Suprapubic skin (tissue), 4 donors: ENCODE measurements around the gene RBPJ. TPM values are rescaled to one million over a fixed set of nuclear protein-coding genes. Genes with fewer than 3 reads are reported as not detected.

ENCODE experiments used
- DNase-seq, 2 donors: peaks; one replicate each; pipeline ENCODE4 v3.0.0-alpha.2; 2019; ENCODE audit warnings: low spot score in 2 of 2
- H3K27ac ChIP-seq: fragments of 200-600 bp; sonication (generic); one replicate; pipeline ENCODE4 v1.5.1; 2019
- H3K27me3 ChIP-seq: fragments of 200-600 bp; sonication (generic); one replicate; pipeline ENCODE4 v1.5.1; 2019
- H3K36me3 ChIP-seq: fragments of 200-600 bp; sonication (generic); one replicate; pipeline ENCODE4 v1.5.1; 2019
- H3K4me1 ChIP-seq: fragments of 200-600 bp; sonication (generic); one replicate; pipeline ENCODE4 v1.5.1; 2019
- H3K4me3 ChIP-seq: fragments of 200-600 bp; sonication (generic); one replicate; pipeline ENCODE4 v1.5.1; 2019; ENCODE audit warnings: mild to moderate bottlenecking
- H3K9me3 ChIP-seq: fragments of 200-600 bp; sonication (generic); one replicate; pipeline ENCODE4 v1.5.1; 2019
- EP300 ChIP-seq: sonication (generic); formaldehyde crosslinking; IDR thresholded peaks from one replicate; pipeline ENCODE4 v1.6.1; 2017; ENCODE audit warnings: antibody characterized with exemption
- POLR2A ChIP-seq, 2 donors: fragments of 450-650 bp; IDR thresholded peaks; one replicate each; pipeline ENCODE4 v1.6.1; 2017; ENCODE audit warnings: antibody characterized with exemption in 2 of 2, mild to moderate bottlenecking in 2 of 2, moderate library complexity in 2 of 2
- POLR2AphosphoS5 ChIP-seq, 3 donors: sonication (generic); formaldehyde crosslinking; IDR thresholded peaks; one replicate each; pipeline ENCODE4 v1.6.1; 2017; ENCODE audit warnings: antibody characterized with exemption in 3 of 3
- WGBS: methylation state at CpG from one replicate; pipeline ENCODE4 v1.1.5; 2018; 5-methylcytosine and 5-hydroxymethylcytosine counted together
- total RNA-seq, 4 donors: library from RNA; depleted of rRNA; stranded (reverse); fragments of >200 nt; gene quantifications; one replicate each; pipeline ENCODE4 v1.1.0, GENCODE V29; 2016
- TF ChIP-seq, protein P1 (sequence below), 2 donors: fragments of 200-600 bp in 1 of 2; fragments of 450-650 bp in 1 of 2; sonication (generic) in 1 of 2; IDR thresholded peaks; one replicate each; pipeline ENCODE4 v1.5.1; 2016 to 2019; ENCODE audit warnings: antibody characterized with exemption in 2 of 2, mild to moderate bottlenecking in 1 of 2, moderate library complexity in 1 of 2

Gene RBPJ
- total RNA-seq, 4 donors from 2014 or later: 33.4 to 104 (median 46.1) TPM

DNA sequence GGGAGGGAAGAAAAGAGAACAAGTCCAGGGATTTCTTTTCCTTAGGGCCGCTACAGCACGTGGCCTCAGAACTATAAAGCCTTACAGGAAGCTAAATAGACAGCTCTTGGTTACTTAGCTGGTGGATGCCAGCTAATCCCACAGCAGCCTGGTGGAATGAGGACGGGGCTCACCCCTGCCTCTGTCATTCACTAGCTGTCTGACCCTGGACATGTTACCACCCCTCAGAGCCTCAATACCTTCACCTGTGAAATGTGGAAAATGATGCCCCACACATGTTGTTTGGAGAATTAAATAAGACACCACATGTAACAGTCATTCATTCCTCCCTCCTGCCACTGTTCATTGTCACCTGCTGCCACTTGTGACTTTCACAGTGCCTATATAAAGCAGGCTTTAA lies 153.7 kb downstream of the RBPJ start:
- no peaks in the 10 kb centered on the region for H3K4me1 ChIP-seq
- TF ChIP-seq POLR2AphosphoS5 (IDR thresholded peaks at IDR 0.05) (no peak), POLR2A (IDR thresholded peaks at IDR 0.05) (no peak), EP300 (no peak)
- TF ChIP-seq, protein P1, sequence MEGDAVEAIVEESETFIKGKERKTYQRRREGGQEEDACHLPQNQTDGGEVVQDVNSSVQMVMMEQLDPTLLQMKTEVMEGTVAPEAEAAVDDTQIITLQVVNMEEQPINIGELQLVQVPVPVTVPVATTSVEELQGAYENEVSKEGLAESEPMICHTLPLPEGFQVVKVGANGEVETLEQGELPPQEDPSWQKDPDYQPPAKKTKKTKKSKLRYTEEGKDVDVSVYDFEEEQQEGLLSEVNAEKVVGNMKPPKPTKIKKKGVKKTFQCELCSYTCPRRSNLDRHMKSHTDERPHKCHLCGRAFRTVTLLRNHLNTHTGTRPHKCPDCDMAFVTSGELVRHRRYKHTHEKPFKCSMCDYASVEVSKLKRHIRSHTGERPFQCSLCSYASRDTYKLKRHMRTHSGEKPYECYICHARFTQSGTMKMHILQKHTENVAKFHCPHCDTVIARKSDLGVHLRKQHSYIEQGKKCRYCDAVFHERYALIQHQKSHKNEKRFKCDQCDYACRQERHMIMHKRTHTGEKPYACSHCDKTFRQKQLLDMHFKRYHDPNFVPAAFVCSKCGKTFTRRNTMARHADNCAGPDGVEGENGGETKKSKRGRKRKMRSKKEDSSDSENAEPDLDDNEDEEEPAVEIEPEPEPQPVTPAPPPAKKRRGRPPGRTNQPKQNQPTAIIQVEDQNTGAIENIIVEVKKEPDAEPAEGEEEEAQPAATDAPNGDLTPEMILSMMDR (IDR thresholded peaks at IDR 0.05): no peak
- no peaks in the 10 kb centered on the region for H3K27me3 ChIP-seq
- DNase-seq: no peak
- H3K36me3 ChIP-seq: no peaks in the 10 kb centered on the region
- no peaks in the 10 kb centered on the region for H3K9me3 ChIP-seq
- 83% methylated on average over 3 of the region's 3 CpGs for WGBS
- no peak overlapping the region for H3K4me3 ChIP-seq
- no peak overlapping the region for H3K27ac ChIP-seq

DNA sequence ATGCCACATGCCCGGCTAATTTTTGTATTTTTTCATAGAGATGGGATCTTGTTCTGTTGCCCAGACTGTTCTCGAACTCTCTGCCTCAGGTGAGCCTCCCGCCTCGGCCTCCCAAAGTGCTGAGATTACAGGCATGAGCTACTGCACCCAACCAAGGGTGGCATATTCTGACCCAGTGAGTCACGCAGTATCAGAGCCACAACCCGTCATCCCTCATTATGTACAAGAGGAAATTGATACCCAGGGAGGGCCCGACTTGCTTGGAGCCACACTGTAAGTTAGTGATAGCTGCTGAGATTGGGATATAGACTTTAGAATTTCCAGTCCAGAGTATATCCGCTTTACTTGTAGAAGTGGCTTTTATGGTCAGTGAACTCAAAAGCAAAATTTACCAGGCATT lies 154.9 kb downstream of the RBPJ start:
- no peaks in the 10 kb centered on the region for H3K9me3 ChIP-seq
- no peaks in the 10 kb centered on the region for H3K4me1 ChIP-seq
- WGBS: 89% methylated on average over 8 of the region's 8 CpGs
- TF ChIP-seq, protein P1 (IDR thresholded peaks at IDR 0.05): no peak
- TF ChIP-seq POLR2AphosphoS5 (IDR thresholded peaks at IDR 0.05): no peak
- no peak overlapping the region for H3K27ac ChIP-seq
- H3K4me3 ChIP-seq: no peak overlapping the region
- H3K36me3 ChIP-seq: no peaks in the 10 kb centered on the region
- no peak for DNase-seq
- no peaks in the 10 kb centered on the region for H3K27me3 ChIP-seq

DNA sequence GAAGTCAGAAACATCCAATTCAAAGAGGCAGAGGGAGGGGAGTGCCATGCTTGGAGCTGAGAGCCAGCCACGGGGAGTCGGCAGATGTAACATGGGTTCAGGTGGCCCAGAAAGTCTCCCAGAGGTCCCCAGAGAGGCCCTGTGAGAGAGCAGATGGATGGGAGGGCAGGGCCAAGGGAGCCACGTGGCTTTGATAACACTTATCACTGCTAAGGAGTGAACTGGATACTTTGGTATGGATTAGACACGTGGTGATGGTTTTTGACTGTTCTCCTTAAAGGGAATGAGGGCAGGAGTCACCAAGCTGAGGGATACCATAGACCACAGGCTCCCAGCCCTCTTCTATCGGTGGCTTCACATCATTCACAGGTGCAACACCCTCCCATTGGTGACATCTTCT lies 155.7 kb downstream of the RBPJ start:
- no peak overlapping the region for H3K4me3 ChIP-seq
- H3K36me3 ChIP-seq: no peaks in the 10 kb centered on the region
- no peak for DNase-seq
- no peak overlapping the region for H3K27ac ChIP-seq
- no peaks in the 10 kb centered on the region for H3K4me1 ChIP-seq
- WGBS: 82% methylated on average over 5 of the region's 5 CpGs
- TF ChIP-seq, protein P1 (IDR thresholded peaks at IDR 0.05): no peak
- TF ChIP-seq POLR2AphosphoS5 (IDR thresholded peaks at IDR 0.05): no peak
- H3K27me3 ChIP-seq: no peaks in the 10 kb centered on the region
- H3K9me3 ChIP-seq: no peaks in the 10 kb centered on the region

DNA sequence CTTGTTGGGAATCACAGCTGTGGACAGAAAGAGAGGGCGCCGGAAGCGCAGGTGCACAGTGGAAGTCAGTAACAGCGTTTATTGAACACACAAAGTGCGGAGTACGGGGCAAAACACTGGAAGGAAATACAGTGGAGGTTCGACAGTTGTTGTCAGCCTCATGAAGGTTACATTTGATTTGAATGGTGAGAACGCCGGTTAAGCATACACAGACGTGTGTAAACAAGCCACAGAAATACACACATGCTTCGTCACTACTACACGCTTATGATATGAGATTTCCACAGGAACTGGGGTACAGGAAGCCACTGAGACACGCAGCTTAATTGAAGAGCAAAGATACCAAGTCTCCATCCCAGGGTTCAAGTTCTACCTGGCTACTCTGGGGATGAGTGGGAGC lies 157.5 kb downstream of the RBPJ start:
- Histone ChIP-seq H3K9me3 (no peaks in the 10 kb centered on the region), H3K4me3 (no peak overlapping the region), H3K4me1 (no peaks in the 10 kb centered on the region), H3K36me3 (no peaks in the 10 kb centered on the region), H3K27ac (no peak overlapping the region), H3K27me3 (no peaks in the 10 kb centered on the region)
- WGBS: 90% methylated on average over 13 of the region's 13 CpGs
- TF ChIP-seq, protein P1 (IDR thresholded peaks at IDR 0.05): no peak
- TF ChIP-seq POLR2A (IDR thresholded peaks at IDR 0.05): no peak
- no peak for TF ChIP-seq POLR2AphosphoS5 (IDR thresholded peaks at IDR 0.05)
- TF ChIP-seq EP300: no peak
- DNase-seq: no peak

DNA sequence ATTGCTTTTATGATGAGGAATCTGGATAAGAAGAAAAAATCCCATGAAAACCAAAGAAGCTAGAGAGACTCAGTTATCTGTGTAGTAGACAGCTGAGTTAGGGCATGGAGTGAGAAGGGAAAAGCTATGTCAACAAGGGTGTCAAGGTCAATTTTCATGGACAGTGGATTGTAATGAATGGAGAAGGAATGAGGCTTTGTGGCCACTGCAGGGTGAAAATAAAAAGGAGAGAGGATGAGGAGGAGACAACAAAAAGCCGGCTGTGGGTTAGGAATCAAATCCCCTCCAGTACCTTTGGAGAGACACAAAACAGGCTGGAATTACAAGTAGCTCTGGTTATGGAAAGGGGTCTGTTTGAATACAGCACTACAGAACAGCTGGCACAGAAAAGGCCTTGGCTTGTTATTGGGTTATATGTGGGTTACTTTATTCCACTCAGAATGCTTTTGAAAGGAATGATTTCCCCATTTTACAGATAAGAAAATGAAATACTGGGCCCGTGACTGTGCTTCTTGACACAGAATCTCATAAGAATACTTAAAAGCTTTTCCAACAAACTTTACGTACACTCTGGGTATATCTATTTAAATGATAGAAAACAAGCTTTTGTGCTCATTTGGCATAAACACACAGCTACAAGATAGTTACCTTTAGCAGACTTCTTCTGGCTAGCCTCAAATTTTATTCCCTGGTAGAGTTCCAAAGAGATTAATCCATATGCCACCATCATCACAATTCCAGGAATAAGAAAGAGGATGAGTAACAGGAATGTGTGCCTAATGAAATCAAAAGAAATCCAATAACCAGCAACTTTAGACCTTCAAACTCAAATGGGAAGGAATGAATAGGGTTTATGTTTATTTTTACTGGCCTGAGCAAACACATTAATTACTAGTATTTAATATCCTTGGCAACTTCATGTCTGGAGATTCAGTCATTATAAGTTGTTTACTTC lies 162.0 kb downstream of the RBPJ start:
- WGBS: 76% methylated on average over 3 of the region's 3 CpGs
- Histone ChIP-seq H3K4me1 (no peaks in the 10 kb centered on the region), H3K4me3 (no peak overlapping the region), H3K27me3 (no peaks in the 10 kb centered on the region), H3K27ac (no peak overlapping the region), H3K36me3 (no peaks in the 10 kb centered on the region), H3K9me3 (no peaks in the 10 kb centered on the region)
- no peak for DNase-seq
- TF ChIP-seq POLR2A (IDR thresholded peaks at IDR 0.05) (no peak), POLR2AphosphoS5 (IDR thresholded peaks at IDR 0.05) (no peak), EP300 (no peak)
- TF ChIP-seq, protein P1 (IDR thresholded peaks at IDR 0.05): no peak
